Endodermal cell (in vitro differentiated cells): ENCODE measurements around the gene AHDC1. TPM values are rescaled to one million over a fixed set of nuclear protein-coding genes. Genes with fewer than 3 reads are reported as not detected.

Experiments used
- DNase-seq: peaks from one replicate; pipeline ENCODE4 v3.0.0-alpha.2; 2017
- H3K27ac ChIP-seq: 2 replicates; pipeline ENCODE4 v1.5.1; 2013; ENCODE audit warnings: mild to moderate bottlenecking, low read depth, low read length, moderate library complexity
- H3K27me3 ChIP-seq: 2 replicates; pipeline ENCODE4 v1.6.1; 2013; ENCODE audit warnings: mild to moderate bottlenecking, low read length, moderate library complexity; ENCODE audit not compliant: insufficient read depth, control insufficient read depth, poor library complexity, severe bottlenecking
- H3K36me3 ChIP-seq: 2 replicates; pipeline ENCODE4 v1.7.0; 2013; ENCODE audit warnings: mild to moderate bottlenecking, low read length, moderate library complexity; ENCODE audit not compliant: control insufficient read depth, insufficient read depth
- H3K4me1 ChIP-seq: one replicate; pipeline ENCODE4 v1.7.0; 2013; ENCODE audit warnings: low read length; ENCODE audit not compliant: control insufficient read depth, insufficient read depth
- H3K4me3 ChIP-seq: 2 replicates; pipeline ENCODE4 v1.5.1; 2013; ENCODE audit warnings: mild to moderate bottlenecking, low read length, moderate library complexity
- H3K9ac ChIP-seq: 2 replicates; pipeline ENCODE4 v1.6.1; 2013; ENCODE audit warnings: mild to moderate bottlenecking, low read length, moderate library complexity; ENCODE audit not compliant: poor library complexity, severe bottlenecking; ENCODE audit errors: extremely low read depth
- H3K9me3 ChIP-seq: 2 replicates; pipeline ENCODE4 v1.6.1; 2013; ENCODE audit warnings: mild to moderate bottlenecking, low read length, moderate library complexity; ENCODE audit not compliant: control insufficient read depth
- H3K27ac Mint-ChIP-seq: 2 replicates; pipeline ENCODE4 v1.8.0; 2020; ENCODE audit warnings: mixed read lengths
- H3K27me3 Mint-ChIP-seq: 2 replicates; pipeline ENCODE4 v1.8.0; 2021; ENCODE audit warnings: mild to moderate bottlenecking, mixed read lengths; ENCODE audit not compliant: insufficient read depth
- H3K36me3 Mint-ChIP-seq: 2 replicates; pipeline ENCODE4 v1.8.0; 2020; ENCODE audit warnings: low read depth, mixed read lengths
- H3K4me1 Mint-ChIP-seq: 2 replicates; pipeline ENCODE4 v1.8.0; 2020; ENCODE audit warnings: mixed read lengths
- H3K4me3 Mint-ChIP-seq: 2 replicates; pipeline ENCODE4 v1.8.0; 2020; ENCODE audit warnings: mild to moderate bottlenecking, moderate library complexity, mixed read lengths
- H3K9me3 Mint-ChIP-seq: 2 replicates; pipeline ENCODE4 v1.8.0; 2020; ENCODE audit warnings: mild to moderate bottlenecking, mixed read lengths
- CTCF ChIP-seq: fragments of 200-600 bp; sonication (generic); conservative IDR thresholded peaks from 2 replicates; pipeline ENCODE4 v1.5.0; 2021; ENCODE audit warnings: antibody characterized with exemption, mild to moderate bottlenecking
- WGBS, 2 experiments: methylation state at CpG; one replicate each; pipeline versions ENCODE4 v1.1.5 to v1.1.7; 2013; ENCODE audit warnings: missing lambda C conversion rate in 2 of 2, mixed read lengths in 1 of 2; ENCODE audit not compliant: insufficient coverage in 1 of 2, insufficient read length in 1 of 2; 5-methylcytosine and 5-hydroxymethylcytosine counted together
- total RNA-seq, 2 donors: library from RNA; stranded (reverse); fragmentation: NEBNext Ultra II Directional in 1 of 2; extraction: Animal tissue kit (Norgen Biotek cat#: 25700) in 1 of 2; gene quantifications; 2 replicates in 1 of 2; 3 replicates in 1 of 2; pipeline ENCODE4 v1.2.1, GENCODE V29; 2021

The AHDC1 gene
- total RNA-seq, 2 donors from 2014 or later, result 39.3 to 41.2 TPM

GRCh38 chr1:27528818-27529703, 74.9 kb downstream of the AHDC1 start:
- Mint-ChIP-seq H3K36me3 (peaks cover 10% of the 10 kb centered on the region), H3K27ac (peak overlapping the region; percentile 82), H3K4me1 (peaks cover 42% of the 10 kb centered on the region), H3K27me3 (no peaks in the 10 kb centered on the region), H3K9me3 (no peaks in the 10 kb centered on the region), H3K4me3 (peak overlapping the region; percentile 61)
- 57 to 65% methylated on average over 8 to 17 of the region's 17 CpGs for WGBS, 2 experiments
- no peaks in the 10 kb centered on the region for H3K27me3 ChIP-seq
- peak overlapping the region; percentile 71 for H3K27ac ChIP-seq
- H3K4me3 ChIP-seq, result peak overlapping the region; percentile 63
- no peaks in the 10 kb centered on the region for H3K9me3 ChIP-seq
- peak; percentile 76 for DNase-seq
- peaks cover 17% of the 10 kb centered on the region for H3K36me3 ChIP-seq
- TF ChIP-seq CTCF, result no peak
- H3K4me1 ChIP-seq, result peaks cover 16% of the 10 kb centered on the region
- no peak overlapping the region for H3K9ac ChIP-seq

GRCh38 chr1:27527890-27528817, 75.8 kb downstream of the AHDC1 start:
- H3K27ac Mint-ChIP-seq, result peak overlapping the region; percentile 82
- peak overlapping the region; percentile 64 for H3K9ac ChIP-seq

More at GRCh38 chr1:27527890-27528817, 75.8 kb downstream of the AHDC1 start:
- Histone ChIP-seq H3K27ac (peak overlapping the region; percentile 71), H3K4me3 (peak overlapping the region; percentile 63), H3K36me3 (peaks cover 8% of the 10 kb centered on the region), H3K27me3 (no peaks in the 10 kb centered on the region), H3K4me1 (peaks cover 16% of the 10 kb centered on the region), H3K9me3 (no peaks in the 10 kb centered on the region)
- no peaks in the 10 kb centered on the region for H3K9me3 Mint-ChIP-seq
- DNase-seq, result peak; percentile 87
- H3K27me3 Mint-ChIP-seq, result no peaks in the 10 kb centered on the region
- H3K4me3 Mint-ChIP-seq, result peak overlapping the region; percentile 61
- 14 to 22% methylated on average over 32 to 71 of the region's 71 CpGs for WGBS, 2 experiments
- H3K36me3 Mint-ChIP-seq, result peaks cover under 1% of the 10 kb centered on the region
- TF ChIP-seq CTCF, result peak; percentile 28
- peaks cover 43% of the 10 kb centered on the region for H3K4me1 Mint-ChIP-seq
